ENCODE results near the gene KIAA1217. TPM values are rescaled to one million over a fixed set of nuclear protein-coding genes. Genes with fewer than 3 reads are reported as not detected.

KIAA1217 gene
- polyA plus RNA-seq, 3 donors: not detected

- H4K20me1 ChIP-seq (ENCODE audit: insufficient read depth, low read length): no peaks in the 10 kb centered on the region
Measured at GRCh38 chr10:24272374-24272773, 63.4 kb downstream of the KIAA1217 start.

GRCh38 chr10:24277277-24277676 is 68.3 kb downstream of the KIAA1217 start:
- H3K4me3 ChIP-seq (replicated peaks in 1 of 3; ENCODE audit: low read depth in 2 of 3, low read length in 3 of 3): no peak overlapping the region
- no peak overlapping the region for H3K4me3 Mint-ChIP-seq
- H3K27me3 Mint-ChIP-seq (ENCODE audit: low read depth in 3 of 3): no peaks in the 10 kb centered on the region
- peaks cover 0 to 15% (median 2%) of the 10 kb centered on the region in 7 donors for H3K9me3 Mint-ChIP-seq
- H4K20me1 ChIP-seq (ENCODE audit: insufficient read depth, low read length): no peaks in the 10 kb centered on the region
- H3K27me3 ChIP-seq (ENCODE audit: control insufficient read depth in 2 of 2, insufficient read depth in 2 of 2, low read length in 2 of 2): no peaks in the 10 kb centered on the region
- no peak overlapping the region for H3K4me2 ChIP-seq (replicated peaks; ENCODE audit: extremely low read depth, low read length, poor library complexity, severe bottlenecking)
- H3K4me1 ChIP-seq (ENCODE audit: control insufficient read depth in 1 of 2, insufficient read depth in 2 of 2, low read length in 2 of 2): no peaks in the 10 kb centered on the region
- DNase-seq: no peak
- no peaks in the 10 kb centered on the region for H3K36me3 Mint-ChIP-seq
- H3K9me3 ChIP-seq (replicated peaks in 1 of 2; ENCODE audit: control insufficient read depth in 1 of 2, insufficient read depth in 1 of 2, low read length in 2 of 2): peaks cover 3 to 11% of the 10 kb centered on the region in 2 donors
- H2AFZ ChIP-seq (ENCODE audit: insufficient read depth, low read depth, low read length, poor library complexity, severe bottlenecking): no peak overlapping the region
- H3K4me1 Mint-ChIP-seq: no peaks in the 10 kb centered on the region
- H3K27ac Mint-ChIP-seq: no peak overlapping the region
- no peaks in the 10 kb centered on the region for H3K36me3 ChIP-seq (replicated peaks in 1 of 2; ENCODE audit: control insufficient read depth in 1 of 2, insufficient read depth in 2 of 2, low read length in 2 of 2)
- no peaks in the 10 kb centered on the region for H3K79me2 ChIP-seq (ENCODE audit: insufficient read depth, low read length)
- WGBS (ENCODE audit: insufficient coverage): no CpG with 5 or more reads among the region's 3 CpGs
- H3K27ac ChIP-seq (ENCODE audit: low read depth in 1 of 2, low read length in 2 of 2): no peak overlapping the region
- H3K9ac ChIP-seq (ENCODE audit: insufficient read depth, low read length, poor library complexity, severe bottlenecking): no peak overlapping the region
- TF ChIP-seq CTCF (IDR thresholded peaks at IDR 0.05): no peak
- intact Hi-C loops (cut with micrococcal nuclease): no loop called here

More at GRCh38 chr10:24272374-24272773, 63.4 kb downstream of the KIAA1217 start:
- Histone ChIP-seq H3K9ac (ENCODE audit: insufficient read depth, low read length, poor library complexity, severe bottlenecking) (no peak overlapping the region), H3K4me2 (replicated peaks; ENCODE audit: extremely low read depth, low read length, poor library complexity, severe bottlenecking) (no peak overlapping the region), H3K79me2 (ENCODE audit: insufficient read depth, low read length) (no peaks in the 10 kb centered on the region), H3K36me3 (replicated peaks in 1 of 2; ENCODE audit: control insufficient read depth in 1 of 2, insufficient read depth in 2 of 2, low read length in 2 of 2) (no peaks in the 10 kb centered on the region), H3K4me1 (ENCODE audit: control insufficient read depth in 1 of 2, insufficient read depth in 2 of 2, low read length in 2 of 2) (no peaks in the 10 kb centered on the region), H3K4me3 (replicated peaks in 1 of 3; ENCODE audit: low read depth in 2 of 3, low read length in 3 of 3) (no peak overlapping the region), H3K9me3 (replicated peaks in 1 of 2; ENCODE audit: control insufficient read depth in 1 of 2, insufficient read depth in 1 of 2, low read length in 2 of 2) (peaks cover 0 to 1% of the 10 kb centered on the region in 2 donors), H2AFZ (ENCODE audit: insufficient read depth, low read depth, low read length, poor library complexity, severe bottlenecking) (no peak overlapping the region), H3K27me3 (ENCODE audit: control insufficient read depth in 2 of 2, insufficient read depth in 2 of 2, low read length in 2 of 2) (no peaks in the 10 kb centered on the region), H3K27ac (ENCODE audit: low read depth in 1 of 2, low read length in 2 of 2) (no peak overlapping the region)
- Mint-ChIP-seq H3K4me3 (no peak overlapping the region), H3K36me3 (no peaks in the 10 kb centered on the region), H3K27me3 (ENCODE audit: low read depth in 3 of 3) (no peaks in the 10 kb centered on the region), H3K9me3 (peaks cover 0 to 12% (median 2%) of the 10 kb centered on the region in 7 donors), H3K4me1 (no peaks in the 10 kb centered on the region), H3K27ac (no peak overlapping the region)
- no peak for DNase-seq
- intact Hi-C loops (cut with micrococcal nuclease): no loop called here
- no CpG with 5 or more reads among the region's 7 CpGs for WGBS (ENCODE audit: insufficient coverage)
- TF ChIP-seq CTCF (IDR thresholded peaks at IDR 0.05): no peak
